GM12878 (cell line): ENCODE results near the gene DCAF8. TPM values are rescaled to one million over a fixed set of nuclear protein-coding genes. Genes with fewer than 3 reads are reported as not detected.
A peak's percentile ranks its signal among the peaks of the same experiment; 100 is the strongest.

Experiments
- ATAC-seq: fragments of 200-7000 bp; cut with Tn5 transposase; 3 replicates; pipeline ENCODE4 v1.9.1; 2020; ENCODE audit warnings: mild to moderate bottlenecking, moderate library complexity
- BruUV-seq: library from RNA; stranded (reverse); fragments of 400-500 nt; replicated peaks from 2 replicates; lab custom pipeline; 2021; lab: Mats Ljungman, UMichigan
- CTCF ChIA-PET: fragments of 300-600 bp; sonication (Branson Sonifier 250); formaldehyde crosslinking; extraction: SDS; loops from one replicate; lab custom pipeline; 2021; ENCODE audit warnings: inconsistent platforms; lab: Yijun Ruan, JAX
- POLR2A ChIA-PET: fragments of 350-600 bp; formaldehyde crosslinking; extraction: SDS; loops from one replicate; lab custom pipeline; 2021; ENCODE audit warnings: inconsistent platforms; lab: Charles Lee
- RAD21 ChIA-PET: fragments of 300-600 bp; sonication (Branson Sonifier 250); formaldehyde crosslinking; loops from one replicate; lab custom pipeline; 2023; ENCODE audit warnings: antibody characterized with exemption; ENCODE audit not compliant: unreplicated experiment; lab: Charles Lee
- SMC1A ChIA-PET: fragments of 300-600 bp; sonication (Branson Sonifier 250); formaldehyde crosslinking; loops from one replicate; lab custom pipeline; 2023; ENCODE audit not compliant: unreplicated experiment, uncharacterized antibody; lab: Charles Lee
- DNase-seq: peaks from one replicate; pipeline ENCODE4 v3.0.0-alpha.2; 2011; ENCODE audit warnings: low read depth, low spot score
- FAIRE-seq: peaks from 3 replicates; lab custom pipeline; 2011; peaks lifted over from hg19 to GRCh38; lab: Jason Lieb, UNC
- H2AFZ ChIP-seq: 2 replicates; pipeline ENCODE4 v1.6.0; 2011; ENCODE audit warnings: low read depth, low read length, control low read depth; ENCODE audit not compliant: control insufficient read depth
- H3K27ac ChIP-seq: 2 replicates; pipeline ENCODE4 v1.5.1; 2011; ENCODE audit warnings: control low read depth; ENCODE audit not compliant: control insufficient read depth, insufficient read depth
- H3K27me3 ChIP-seq, 2 experiments: replicated peaks in 1 of 2; 2 replicates each; pipeline versions ENCODE4 v1.6.0 to v1.6.1; 2011; ENCODE audit warnings: low read length in 1 of 2; ENCODE audit not compliant: control insufficient read depth in 2 of 2, insufficient read depth in 2 of 2
- H3K36me3 ChIP-seq, 2 experiments: 2 replicates each; pipeline ENCODE4 v1.5.1; 2011; ENCODE audit warnings: low read length in 1 of 2; ENCODE audit not compliant: control insufficient read depth in 2 of 2, insufficient read depth in 2 of 2
- H3K4me1 ChIP-seq: 2 replicates; pipeline ENCODE4 v1.6.1; 2011; ENCODE audit warnings: mild to moderate bottlenecking, low read length, moderate library complexity, mixed read lengths; ENCODE audit not compliant: control insufficient read depth, insufficient read depth
- H3K4me2 ChIP-seq: 2 replicates; pipeline ENCODE4 v1.6.0; 2011; ENCODE audit warnings: control low read depth; ENCODE audit not compliant: control insufficient read depth, insufficient read depth
- H3K4me3 ChIP-seq: fragments of 200-600 bp; sonication (generic); 2 replicates; pipeline ENCODE4 v1.5.1; 2016
- H3K79me2 ChIP-seq: 2 replicates; pipeline ENCODE4 v1.6.0; 2011; ENCODE audit warnings: low read length; ENCODE audit not compliant: control insufficient read depth, insufficient read depth
- H3K9ac ChIP-seq: 2 replicates; pipeline ENCODE4 v1.8.0; 2011; ENCODE audit warnings: low read length, control low read depth, mixed read lengths; ENCODE audit not compliant: control insufficient read depth, insufficient read depth
- H3K9me3 ChIP-seq: replicated peaks from 3 replicates; pipeline ENCODE4 v1.5.1; 2011; ENCODE audit warnings: mild to moderate bottlenecking, low read length; ENCODE audit not compliant: control insufficient read depth, insufficient read depth
- H4K20me1 ChIP-seq: 2 replicates; pipeline ENCODE4 v1.6.0; 2011; ENCODE audit not compliant: control insufficient read depth, insufficient read depth
- IKZF2 ChIP-seq, 2 experiments: fragments of 450-650 bp; IDR thresholded peaks; 2 replicates each; pipeline ENCODE4 v1.6.1; 2017; ENCODE audit warnings: mild to moderate bottlenecking in 2 of 2, moderate library complexity in 2 of 2
- MEF2A ChIP-seq: IDR thresholded peaks from 2 replicates; pipeline ENCODE4 v1.6.1; 2011; ENCODE audit warnings: low read depth, mild to moderate bottlenecking, low read length, moderate library complexity; ENCODE audit not compliant: insufficient read depth
- RAD51 ChIP-seq: fragments of 450-650 bp; IDR thresholded peaks from 2 replicates; pipeline ENCODE4 v1.6.1; 2016; ENCODE audit warnings: moderate library complexity, mild to moderate bottlenecking, inconsistent platforms
- RUNX3 ChIP-seq: IDR thresholded peaks from 2 replicates; pipeline ENCODE4 v1.6.1; 2012; ENCODE audit warnings: low read length, inconsistent platforms
- WGBS: methylation state at CpG from one replicate; pipeline ENCODE4 v1.1.6; 2016; ENCODE audit warnings: low lambda C conversion rate; ENCODE audit not compliant: insufficient replicate concordance, insufficient coverage; ENCODE audit errors: missing lambda C conversion rate; 5-methylcytosine and 5-hydroxymethylcytosine counted together
- in situ Hi-C: fragments of 300-500 bp; cut with MboI; formaldehyde crosslinking; loops from 9 replicates; pipeline ENCODE4 v1.14.3; 2018; ENCODE audit warnings: mixed read lengths
- intact Hi-C: fragments of 100-400 bp; cut with micrococcal nuclease; formaldehyde crosslinking; loops from one replicate; pipeline ENCODE4 v1.14.2; 2022; ENCODE audit not compliant: unreplicated experiment
- polyA plus RNA-seq, 11 experiments: library from polyadenylated mRNA; depleted of rRNA in 4 of 11; unstranded in 6 of 11; stranded (reverse) in 5 of 11; fragments of >200 nt; fragmentation: Nextera tagmentation in 4 of 11; fragmentation: Illumina TruSeq in 1 of 11; extraction: Ambion mirVana in 4 of 11; extraction: Trizol in 1 of 11; gene quantifications; 1 replicate in 1 of 11; 2 replicates in 10 of 11; pipeline versions ENCODE4 v1.2.1 to v1.2.3, GENCODE V29; 2011 to 2016; ENCODE audit warnings: inconsistent platforms in 2 of 11, missing spikeins in 2 of 11, low read depth in 1 of 11
- total RNA-seq, 4 experiments: library from RNA; depleted of rRNA in 3 of 4; stranded (reverse); fragments of >200 nt in 3 of 4; fragmentation: Illumina TruSeq in 1 of 4; extraction: Trizol in 1 of 4; gene quantifications; 2 replicates each; pipeline versions ENCODE4 v1.2.1 to v1.2.3, GENCODE V29; 2013 to 2021
- TF ChIP-seq, protein P1 (sequence below): IDR thresholded peaks from 2 replicates; pipeline ENCODE4 v1.6.1; 2011; ENCODE audit warnings: borderline replicate concordance, low read depth, mild to moderate bottlenecking, moderate library complexity, low read length; ENCODE audit not compliant: insufficient read depth, poor library complexity, severe bottlenecking
- TF ChIP-seq, protein P2 (sequence below): fragments of 450-650 bp; IDR thresholded peaks from 2 replicates; pipeline ENCODE4 v1.6.1; 2018; ENCODE audit warnings: mild to moderate bottlenecking, low read depth, moderate library complexity; ENCODE audit not compliant: partially characterized antibody

DCAF8 gene
- total and polyA plus RNA-seq, 10 of the 15 experiments (the other 5 are each of a cell fraction or from before 2014, with no cell fraction given), result 10.4 to 152 (median 84.6) TPM

DNA sequence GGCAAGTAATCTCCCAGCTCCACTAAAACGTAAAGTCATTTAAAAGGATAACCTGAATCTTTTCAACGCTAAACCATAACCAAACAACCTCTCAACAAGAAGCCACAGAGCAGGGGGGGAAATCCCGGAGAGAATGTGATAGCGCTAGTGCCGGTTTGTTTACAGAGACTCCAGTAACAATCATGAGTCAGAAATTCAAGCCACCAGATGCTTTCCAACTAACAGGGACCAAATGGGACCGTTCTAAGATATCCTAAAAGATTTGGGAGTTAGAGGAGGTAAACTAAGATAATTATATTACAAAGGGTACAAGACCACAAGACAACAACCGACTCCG lies 825 bp downstream of the DCAF8 start:
- 2% methylated on average over 8 of the region's 8 CpGs for WGBS
- ATAC-seq, result peak; percentile 63
- SMC1A ChIA-PET, result interaction anchor here (0.6 to 5.3 kb wide), 15 partner anchors 10 to 261 kb away, joined by 3 to 47 read pairs (median 9); partner anchors contain the start of genes PEA15 and PEX19
- peak overlapping the region; percentile 85 for H3K4me2 ChIP-seq
- no peaks in the 10 kb centered on the region for H4K20me1 ChIP-seq
- peak overlapping the region; percentile 90 for H3K27ac ChIP-seq
- no peaks in the 10 kb centered on the region for H3K36me3 ChIP-seq
- CTCF ChIA-PET, result interaction anchor here (0.7 to 8.1 kb wide), 15 partner anchors 10 to 176 kb away, joined by 3 to 86 read pairs (median 4); partner anchors contain the start of genes IGSF8 and PEA15
- intact Hi-C loops, result no loop called here
- peaks cover 3% of the 10 kb centered on the region for H3K4me1 ChIP-seq
- POLR2A ChIA-PET, result interaction anchor here (1.0 to 5.3 kb wide), 11 partner anchors 10 to 163 kb away, joined by 3 to 29 read pairs (median 6); partner anchors contain the start of genes IGSF8, PEA15 and PEX19
- DNase-seq, result peak; percentile 32
- TF ChIP-seq RUNX3 (peak; percentile 61), IKZF2 (IDR thresholded peaks at IDR 0.05) (peak in 1 of 2 experiments; percentile 36; a peak in 1 of 4 replicates), RAD51 (0 out of 2 replicates have a peak, but pooled peaks have one; percentile 20), MEF2A (no peak)
- TF ChIP-seq, protein P1, sequence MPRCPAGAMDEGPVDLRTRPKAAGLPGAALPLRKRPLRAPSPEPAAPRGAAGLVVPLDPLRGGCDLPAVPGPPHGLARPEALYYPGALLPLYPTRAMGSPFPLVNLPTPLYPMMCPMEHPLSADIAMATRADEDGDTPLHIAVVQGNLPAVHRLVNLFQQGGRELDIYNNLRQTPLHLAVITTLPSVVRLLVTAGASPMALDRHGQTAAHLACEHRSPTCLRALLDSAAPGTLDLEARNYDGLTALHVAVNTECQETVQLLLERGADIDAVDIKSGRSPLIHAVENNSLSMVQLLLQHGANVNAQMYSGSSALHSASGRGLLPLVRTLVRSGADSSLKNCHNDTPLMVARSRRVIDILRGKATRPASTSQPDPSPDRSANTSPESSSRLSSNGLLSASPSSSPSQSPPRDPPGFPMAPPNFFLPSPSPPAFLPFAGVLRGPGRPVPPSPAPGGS, result peak; percentile 7
- TF ChIP-seq, protein P2, sequence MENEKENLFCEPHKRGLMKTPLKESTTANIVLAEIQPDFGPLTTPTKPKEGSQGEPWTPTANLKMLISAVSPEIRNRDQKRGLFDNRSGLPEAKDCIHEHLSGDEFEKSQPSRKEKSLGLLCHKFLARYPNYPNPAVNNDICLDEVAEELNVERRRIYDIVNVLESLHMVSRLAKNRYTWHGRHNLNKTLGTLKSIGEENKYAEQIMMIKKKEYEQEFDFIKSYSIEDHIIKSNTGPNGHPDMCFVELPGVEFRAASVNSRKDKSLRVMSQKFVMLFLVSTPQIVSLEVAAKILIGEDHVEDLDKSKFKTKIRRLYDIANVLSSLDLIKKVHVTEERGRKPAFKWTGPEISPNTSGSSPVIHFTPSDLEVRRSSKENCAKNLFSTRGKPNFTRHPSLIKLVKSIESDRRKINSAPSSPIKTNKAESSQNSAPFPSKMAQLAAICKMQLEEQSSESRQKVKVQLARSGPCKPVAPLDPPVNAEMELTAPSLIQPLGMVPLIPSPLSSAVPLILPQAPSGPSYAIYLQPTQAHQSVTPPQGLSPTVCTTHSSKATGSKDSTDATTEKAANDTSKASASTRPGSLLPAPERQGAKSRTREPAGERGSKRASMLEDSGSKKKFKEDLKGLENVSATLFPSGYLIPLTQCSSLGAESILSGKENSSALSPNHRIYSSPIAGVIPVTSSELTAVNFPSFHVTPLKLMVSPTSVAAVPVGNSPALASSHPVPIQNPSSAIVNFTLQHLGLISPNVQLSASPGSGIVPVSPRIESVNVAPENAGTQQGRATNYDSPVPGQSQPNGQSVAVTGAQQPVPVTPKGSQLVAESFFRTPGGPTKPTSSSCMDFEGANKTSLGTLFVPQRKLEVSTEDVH, result peak; percentile 30
- peaks cover 38% of the 10 kb centered on the region for H3K79me2 ChIP-seq
- peak overlapping the region; percentile 92 for H3K9ac ChIP-seq
- no peak for FAIRE-seq
- no peaks in the 10 kb centered on the region for H3K9me3 ChIP-seq
- peak overlapping the region; percentile 82 for H3K4me3 ChIP-seq
- no peaks in the 10 kb centered on the region for H3K27me3 ChIP-seq
- no TSS peak for BruUV-seq
- RAD21 ChIA-PET, result interaction anchor here (0.6 to 6.7 kb wide), 8 partner anchors 9 to 115 kb away, joined by 3 to 68 read pairs (median 25); partner anchors contain the start of gene PEX19
- in situ Hi-C loops, result no loop called here
- no peak overlapping the region; the same call in 1 of the 2 replicates for H2AFZ ChIP-seq
